BLaER1 (cell line): Measurements from ENCODE around the gene PIK3AP1.
A peak's percentile ranks its signal among the peaks of the same experiment; 100 is the strongest.

Experiments
- H3K27ac ChIP-seq: shearing (Covaris generic); formaldehyde crosslinking; 2 replicates; pipeline ENCODE4 v1.8.1; 2022
- H3K27me3 ChIP-seq: shearing (Covaris generic); formaldehyde crosslinking; 2 replicates; pipeline ENCODE4 v1.8.1; 2022
- H3K36me3 ChIP-seq: shearing (Covaris generic); formaldehyde crosslinking; 2 replicates; pipeline ENCODE4 v1.8.1; 2022
- H3K4me1 ChIP-seq: shearing (Covaris generic); formaldehyde crosslinking; 2 replicates; pipeline ENCODE4 v1.8.1; 2022
- H3K4me2 ChIP-seq: shearing (Covaris generic); formaldehyde crosslinking; 2 replicates; pipeline ENCODE4 v1.8.1; 2022
- H3K4me3 ChIP-seq: shearing (Covaris generic); formaldehyde crosslinking; 2 replicates; pipeline ENCODE4 v1.8.1; 2022
- H3K9ac ChIP-seq: shearing (Covaris generic); formaldehyde crosslinking; 2 replicates; pipeline ENCODE4 v1.8.1; 2022
- H3K9me3 ChIP-seq: shearing (Covaris generic); formaldehyde crosslinking; 2 replicates; pipeline ENCODE4 v1.8.1; 2022
- H4K20me1 ChIP-seq: shearing (Covaris generic); formaldehyde crosslinking; 2 replicates; pipeline ENCODE4 v1.8.1; 2022
- Cebpa-rat ChIP-seq: shearing (Covaris generic); IDR thresholded peaks from 2 replicates; pipeline ENCODE4 v1.8.1; 2022

PIK3AP1 gene

DNA sequence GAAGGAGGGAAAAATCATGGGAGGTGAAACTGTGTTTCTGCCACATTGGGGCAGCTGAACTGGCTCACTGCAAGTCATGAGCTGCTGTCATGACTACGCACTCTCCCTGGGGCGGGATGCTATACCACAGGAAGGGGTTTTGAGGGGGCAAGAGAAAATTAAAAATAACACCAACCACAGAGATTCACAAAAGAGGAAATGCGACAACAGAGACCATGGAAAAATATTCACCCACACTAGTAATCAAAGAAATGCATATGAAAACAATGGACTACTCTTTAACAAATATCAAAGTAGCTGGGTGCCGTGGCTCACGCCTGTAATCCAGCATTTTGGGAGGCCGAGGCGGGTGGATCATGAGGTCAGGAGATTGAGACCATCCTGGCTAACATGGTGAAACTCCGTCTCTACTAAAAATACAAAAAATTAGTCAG lies 68.3 kb downstream of the PIK3AP1 start:
- peaks cover 24% of the 10 kb centered on the region for H3K9me3 ChIP-seq
- peak overlapping the region; percentile 39; the same call in 1 of the 2 replicates for H3K4me3 ChIP-seq
- peaks cover 97% of the 10 kb centered on the region for H3K4me1 ChIP-seq
- peaks cover 98% of the 10 kb centered on the region for H4K20me1 ChIP-seq
- H3K4me2 ChIP-seq, result peak overlapping the region; percentile 85
- peak overlapping the region; percentile 69; the same call in 1 of the 2 replicates for H3K9ac ChIP-seq
- H3K27ac ChIP-seq, result peak overlapping the region; percentile 84
- H3K27me3 ChIP-seq, result no peaks in the 10 kb centered on the region
- TF ChIP-seq Cebpa-rat, result no peak
- peaks cover 86% of the 10 kb centered on the region for H3K36me3 ChIP-seq

DNA sequence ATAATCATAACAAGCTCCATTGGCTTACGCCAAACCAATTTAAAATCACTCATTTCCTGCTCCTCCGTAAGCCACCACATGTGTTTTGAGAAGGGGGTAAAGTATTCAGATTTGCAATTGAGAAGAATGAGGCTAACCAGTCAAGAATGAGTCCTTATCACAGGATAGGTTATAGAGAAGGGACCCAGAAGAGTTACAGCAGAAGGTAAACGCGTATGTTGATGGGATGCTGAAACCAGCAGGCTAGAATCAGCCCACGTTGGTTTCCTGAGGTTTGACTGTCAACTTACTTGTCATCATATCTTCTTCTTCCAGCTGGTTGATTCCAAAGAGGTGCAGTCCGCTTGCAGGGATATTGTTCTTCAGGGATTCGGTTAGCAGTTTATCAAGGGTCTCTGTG lies 69.4 kb downstream of the PIK3AP1 start:
- H3K9me3 ChIP-seq, result peaks cover 14% of the 10 kb centered on the region
- H3K4me3 ChIP-seq, result no peak overlapping the region; the same call in 1 of the 2 replicates
- H3K9ac ChIP-seq, result peak overlapping the region; percentile 69; the same call in 1 of the 2 replicates
- peak overlapping the region; percentile 85 for H3K4me2 ChIP-seq
- H4K20me1 ChIP-seq, result peaks cover 98% of the 10 kb centered on the region
- H3K27ac ChIP-seq, result peak overlapping the region; percentile 84
- peaks cover 97% of the 10 kb centered on the region for H3K4me1 ChIP-seq
- H3K36me3 ChIP-seq, result peaks cover 86% of the 10 kb centered on the region
- no peak for TF ChIP-seq Cebpa-rat
- H3K27me3 ChIP-seq, result no peaks in the 10 kb centered on the region

DNA sequence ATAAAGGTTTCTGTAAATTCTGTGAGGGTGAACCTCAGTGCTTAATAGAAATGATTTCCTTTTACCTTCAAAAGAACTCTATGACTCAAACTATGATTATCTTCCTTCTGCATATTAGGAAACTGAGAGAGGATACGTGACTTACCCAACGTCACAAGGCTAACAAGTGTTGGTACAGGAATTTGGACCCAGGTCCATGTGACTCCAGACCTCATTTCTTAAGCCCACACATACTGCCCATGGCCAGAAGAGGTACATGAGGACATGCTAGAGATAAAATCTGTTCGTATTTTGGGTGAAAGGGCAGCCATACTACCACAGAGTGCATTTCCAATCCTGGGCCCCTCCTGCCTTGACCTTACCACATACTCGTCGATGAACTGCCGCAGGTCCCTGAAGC lies 72.0 kb downstream of the PIK3AP1 start:
- Histone ChIP-seq H3K4me2 (peak overlapping the region; percentile 85), H3K27me3 (no peaks in the 10 kb centered on the region), H3K27ac (peak overlapping the region; percentile 63), H3K36me3 (peaks cover 87% of the 10 kb centered on the region), H3K4me3 (no peak overlapping the region), H3K9me3 (no peaks in the 10 kb centered on the region), H3K4me1 (peaks cover 99% of the 10 kb centered on the region), H3K9ac (peak overlapping the region; percentile 66; the same call in 1 of the 2 replicates), H4K20me1 (peaks cover 96% of the 10 kb centered on the region)
- TF ChIP-seq Cebpa-rat, result no peak

DNA sequence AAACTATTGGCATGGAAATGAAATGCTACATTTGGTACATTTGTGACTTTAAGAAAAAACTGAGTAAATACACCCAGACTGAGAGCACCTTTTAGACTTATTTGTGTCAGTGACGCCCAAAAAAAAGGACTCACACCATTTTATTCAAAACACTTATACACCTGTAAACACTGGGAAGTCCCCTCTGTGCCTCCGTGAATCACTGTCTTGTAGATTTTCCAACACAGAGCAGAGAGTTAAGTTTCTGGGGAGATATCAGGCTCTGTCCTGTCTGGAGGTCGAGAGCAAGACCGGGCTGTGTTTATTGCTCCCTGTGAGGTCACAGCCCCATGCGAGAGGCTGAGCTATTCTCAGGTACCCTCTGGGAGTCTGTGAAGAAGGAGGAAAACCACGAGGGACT lies 72.8 kb downstream of the PIK3AP1 start:
- Histone ChIP-seq H3K9me3 (no peaks in the 10 kb centered on the region), H3K27ac (peak overlapping the region; percentile 63)

DNA sequence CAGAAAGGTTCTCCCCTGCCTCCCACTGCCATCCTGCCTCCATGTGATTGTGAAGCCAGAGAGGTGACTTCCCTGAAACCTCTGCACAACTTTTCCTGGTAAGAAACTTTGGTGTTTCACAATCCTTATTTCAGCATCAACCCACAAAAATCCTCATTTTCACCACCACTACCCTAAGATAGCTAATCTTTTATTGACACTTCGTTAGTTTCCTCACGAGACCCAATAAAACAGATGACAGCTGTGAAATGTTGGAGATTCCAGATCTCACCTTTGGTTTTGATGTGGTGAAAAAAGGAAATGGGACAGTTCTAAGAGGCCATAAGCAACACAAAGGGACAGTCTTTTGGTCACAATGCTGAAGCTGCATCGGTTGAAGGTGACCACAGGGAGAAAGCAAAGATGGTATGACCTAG lies 73.6 kb downstream of the PIK3AP1 start:
- Histone ChIP-seq H3K27me3 (no peaks in the 10 kb centered on the region), H3K9ac (no peak overlapping the region; the same call in 1 of the 2 replicates), H4K20me1 (peaks cover 96% of the 10 kb centered on the region), H3K36me3 (peaks cover 99% of the 10 kb centered on the region), H3K27ac (peak overlapping the region; percentile 42; the same call in 1 of the 2 replicates), H3K4me2 (peak overlapping the region; percentile 85), H3K4me1 (peaks cover 97% of the 10 kb centered on the region), H3K4me3 (no peak overlapping the region), H3K9me3 (no peaks in the 10 kb centered on the region)
- TF ChIP-seq Cebpa-rat, result no peak

More for the DNA sequence above, 72.8 kb downstream of the PIK3AP1 start:
- no peaks in the 10 kb centered on the region for H3K27me3 ChIP-seq
- H4K20me1 ChIP-seq, result peaks cover 96% of the 10 kb centered on the region
- H3K36me3 ChIP-seq, result peaks cover 92% of the 10 kb centered on the region
- H3K4me1 ChIP-seq, result peaks cover 97% of the 10 kb centered on the region
- no peak for TF ChIP-seq Cebpa-rat
- peak overlapping the region; percentile 85 for H3K4me2 ChIP-seq
- H3K4me3 ChIP-seq, result no peak overlapping the region; the same call in 1 of the 2 replicates
- peak overlapping the region; percentile 66 for H3K9ac ChIP-seq

DNA sequence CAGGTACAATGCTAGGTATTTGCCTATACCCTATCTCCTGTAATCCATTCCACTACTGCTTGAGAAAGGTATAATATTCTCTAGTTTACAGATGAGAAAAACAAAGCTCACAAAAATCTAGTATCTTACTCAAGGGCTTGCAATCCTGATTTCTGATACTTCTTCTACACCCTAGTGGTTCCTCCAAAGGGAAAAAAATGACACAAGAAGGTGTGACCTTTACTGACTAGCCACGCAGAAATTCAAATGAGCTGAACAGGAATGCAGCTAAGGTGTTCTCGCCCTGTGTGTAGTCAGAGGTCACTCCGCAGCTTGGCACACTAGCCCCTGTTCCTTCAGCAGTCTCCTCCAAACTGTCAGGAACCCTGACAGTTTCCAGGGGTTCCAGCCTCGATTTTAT lies 74.0 kb downstream of the PIK3AP1 start:
- no peaks in the 10 kb centered on the region for H3K9me3 ChIP-seq
- peak overlapping the region; percentile 42 for H3K27ac ChIP-seq
- no peak overlapping the region for H3K4me3 ChIP-seq
- no peak overlapping the region for H3K9ac ChIP-seq
- no peak for TF ChIP-seq Cebpa-rat
- H4K20me1 ChIP-seq, result peaks cover 96% of the 10 kb centered on the region
- no peaks in the 10 kb centered on the region for H3K27me3 ChIP-seq
- H3K4me1 ChIP-seq, result peaks cover 97% of the 10 kb centered on the region
- H3K4me2 ChIP-seq, result peak overlapping the region; percentile 85
- H3K36me3 ChIP-seq, result peaks cover 99% of the 10 kb centered on the region

DNA sequence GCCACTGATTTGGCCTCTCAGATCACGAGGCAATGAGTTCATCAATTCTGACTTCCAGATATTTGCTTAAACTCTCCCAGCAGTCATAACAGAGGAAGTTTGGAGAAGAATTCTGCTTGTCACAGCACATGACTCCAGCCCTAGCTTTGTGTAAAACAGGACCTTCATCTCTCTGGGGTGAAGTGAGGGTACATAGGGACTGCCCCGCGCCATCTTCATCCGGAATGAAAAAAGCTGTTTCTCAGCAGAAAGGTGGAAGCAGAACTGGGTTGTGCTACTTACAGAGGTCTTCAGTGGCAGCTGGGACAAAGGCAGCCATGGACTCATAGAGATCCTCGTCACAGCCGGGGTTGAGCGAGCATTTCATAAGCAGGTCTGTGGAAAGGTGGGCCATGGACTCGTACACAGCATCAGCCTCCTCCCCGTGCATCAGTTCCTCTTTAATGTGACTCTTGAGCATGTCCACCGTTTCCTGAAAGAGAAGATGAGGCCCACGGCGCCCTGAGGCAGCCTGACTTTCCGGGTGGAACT lies 75.1 kb downstream of the PIK3AP1 start:
- Histone ChIP-seq H3K36me3 (peaks cover 98% of the 10 kb centered on the region), H3K27ac (peak overlapping the region; percentile 42), H3K9ac (0 out of 2 replicates have a peak overlapping the region, but pooled peaks have one; percentile 17), H3K4me1 (peaks cover 94% of the 10 kb centered on the region), H4K20me1 (peaks cover 96% of the 10 kb centered on the region), H3K27me3 (no peaks in the 10 kb centered on the region), H3K4me2 (peak overlapping the region; percentile 85), H3K9me3 (no peaks in the 10 kb centered on the region), H3K4me3 (no peak overlapping the region)
- no peak for TF ChIP-seq Cebpa-rat

DNA sequence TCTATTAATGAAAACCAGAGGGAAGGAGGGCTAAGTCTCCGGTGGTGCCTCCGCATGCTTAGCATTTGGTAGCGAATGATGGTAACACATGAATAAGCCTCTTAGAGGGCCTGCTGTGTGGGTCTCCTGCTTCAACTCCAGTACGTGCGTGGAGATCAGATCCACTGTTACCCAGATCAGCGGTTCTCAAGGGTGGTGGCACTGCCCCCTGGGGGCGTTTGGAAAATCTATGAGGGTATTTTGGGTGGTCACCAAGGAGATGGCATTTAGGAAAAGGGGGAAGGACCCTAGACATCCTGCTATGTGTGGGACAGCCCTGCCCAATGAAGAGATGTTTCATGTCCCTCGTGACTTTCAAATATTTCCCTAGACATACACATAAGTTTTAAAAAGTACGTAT lies 76.4 kb downstream of the PIK3AP1 start:
- H3K9ac ChIP-seq, result no peak overlapping the region
- H3K27me3 ChIP-seq, result no peaks in the 10 kb centered on the region
- H3K36me3 ChIP-seq, result peaks cover 98% of the 10 kb centered on the region
- no peak overlapping the region for H3K27ac ChIP-seq
- no peaks in the 10 kb centered on the region for H3K9me3 ChIP-seq
- H4K20me1 ChIP-seq, result peaks cover 96% of the 10 kb centered on the region
- TF ChIP-seq Cebpa-rat, result no peak
- H3K4me1 ChIP-seq, result peaks cover 81% of the 10 kb centered on the region
- H3K4me2 ChIP-seq, result no peak overlapping the region
- H3K4me3 ChIP-seq, result no peak overlapping the region

DNA sequence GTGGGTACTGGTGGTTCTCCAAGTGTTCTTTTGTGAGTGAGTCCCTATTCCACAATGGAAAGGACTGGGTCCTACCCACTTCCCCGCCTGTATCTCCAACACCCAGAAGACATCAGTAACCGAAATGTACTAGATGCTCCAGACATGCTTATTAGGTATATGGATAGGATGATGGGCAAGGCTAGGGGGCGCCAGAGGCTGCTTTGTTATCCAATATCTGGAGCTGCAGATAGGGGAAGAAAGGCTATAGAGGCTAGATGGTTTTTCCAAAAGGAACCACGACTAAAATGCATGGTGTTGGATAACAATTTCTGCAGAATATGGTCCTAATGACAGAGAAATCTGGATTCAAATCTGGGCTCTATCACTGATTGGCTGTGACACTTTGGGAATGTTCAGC lies 77.3 kb downstream of the PIK3AP1 start:
- Histone ChIP-seq H3K27me3 (no peaks in the 10 kb centered on the region), H4K20me1 (peaks cover 86% of the 10 kb centered on the region), H3K4me3 (no peak overlapping the region), H3K9ac (no peak overlapping the region), H3K9me3 (no peaks in the 10 kb centered on the region), H3K27ac (no peak overlapping the region), H3K36me3 (peaks cover 98% of the 10 kb centered on the region), H3K4me2 (0 out of 2 replicates have a peak overlapping the region, but pooled peaks have one; percentile 10), H3K4me1 (peaks cover 71% of the 10 kb centered on the region)
- TF ChIP-seq Cebpa-rat, result no peak

DNA sequence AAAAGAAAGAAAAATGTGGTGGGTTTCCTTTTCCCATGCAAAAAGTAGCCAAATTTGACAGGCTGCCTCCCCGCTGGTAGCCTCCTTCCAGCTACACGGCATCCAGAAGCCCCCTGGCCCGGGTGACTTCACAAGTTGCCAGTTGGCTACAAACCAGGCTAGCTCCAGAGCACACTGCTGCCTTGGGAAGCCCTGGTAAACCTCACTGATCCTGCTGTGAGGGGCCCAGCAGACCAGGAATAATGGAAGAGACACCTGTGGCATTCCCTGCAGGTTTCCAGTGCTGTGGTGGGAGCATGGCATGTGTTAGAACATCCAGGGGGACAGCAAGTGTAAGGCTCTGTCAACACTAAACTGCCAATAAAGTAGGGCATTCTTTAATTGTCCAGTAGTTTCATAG lies 77.8 kb downstream of the PIK3AP1 start:
- no peak for TF ChIP-seq Cebpa-rat
- Histone ChIP-seq H3K4me2 (0 out of 2 replicates have a peak overlapping the region, but pooled peaks have one; percentile 10), H3K27me3 (no peaks in the 10 kb centered on the region), H3K4me1 (peaks cover 70% of the 10 kb centered on the region), H3K9ac (no peak overlapping the region), H3K4me3 (no peak overlapping the region), H3K9me3 (no peaks in the 10 kb centered on the region), H3K27ac (no peak overlapping the region), H3K36me3 (peaks cover 98% of the 10 kb centered on the region), H4K20me1 (peaks cover 86% of the 10 kb centered on the region)
